Colon (tissue), 2 donors: Measurements from ENCODE around the gene HYI.
"Not testable (repeated sequence)": the region's sequence is repeated elsewhere in the genome, so short reads cannot be mapped to it uniquely, and the experiment has no call there.

Experiments
- FAIRE-seq: peaks from 2 replicates; lab custom pipeline; 2012; peaks lifted over from hg19 to GRCh38; lab: Jason Lieb, UNC
- donor health status: control.
- donor health status: control.

The HYI gene

DNA sequence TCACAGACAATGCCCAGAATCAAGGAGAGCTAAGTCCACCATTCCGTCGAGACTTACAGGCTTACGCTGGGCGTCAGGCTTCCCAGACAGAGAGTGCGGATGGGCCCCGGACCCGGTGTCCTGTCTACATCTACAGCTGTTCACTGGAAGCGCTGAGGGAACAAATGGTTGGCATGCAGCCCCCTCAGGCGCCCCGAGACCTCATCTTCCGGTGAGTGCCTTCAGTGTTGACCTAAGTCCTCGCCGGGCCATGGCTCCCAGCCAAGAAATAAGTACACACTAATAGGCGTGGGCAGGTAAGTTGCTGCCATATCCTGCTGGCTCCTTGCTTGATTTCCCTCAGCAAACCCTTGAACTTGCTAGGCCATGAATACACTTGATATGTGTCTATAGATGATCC lies 26.2 kb downstream of the HYI start:
- FAIRE-seq = no peak

DNA sequence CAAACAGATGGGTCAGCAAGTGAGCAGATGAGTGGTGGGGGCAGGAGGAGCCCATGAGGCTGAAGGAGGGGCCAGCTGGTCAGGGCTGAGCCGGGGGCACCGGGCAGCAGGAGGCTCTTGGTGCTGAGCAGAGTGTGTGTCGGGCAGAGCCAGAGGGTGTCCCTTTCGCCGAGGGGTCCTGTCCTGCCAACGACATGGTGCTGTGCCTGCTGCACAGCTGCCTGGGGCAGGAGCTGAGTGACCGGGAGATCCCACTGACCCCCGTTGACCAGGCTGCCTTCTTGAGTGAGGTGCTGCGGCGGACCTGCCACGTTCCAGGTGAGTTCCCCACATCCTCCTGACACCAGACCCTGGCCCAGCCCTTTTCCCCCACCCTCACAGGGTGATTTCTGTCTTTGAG lies 27.5 kb downstream of the HYI start:
- FAIRE-seq = no peak

DNA sequence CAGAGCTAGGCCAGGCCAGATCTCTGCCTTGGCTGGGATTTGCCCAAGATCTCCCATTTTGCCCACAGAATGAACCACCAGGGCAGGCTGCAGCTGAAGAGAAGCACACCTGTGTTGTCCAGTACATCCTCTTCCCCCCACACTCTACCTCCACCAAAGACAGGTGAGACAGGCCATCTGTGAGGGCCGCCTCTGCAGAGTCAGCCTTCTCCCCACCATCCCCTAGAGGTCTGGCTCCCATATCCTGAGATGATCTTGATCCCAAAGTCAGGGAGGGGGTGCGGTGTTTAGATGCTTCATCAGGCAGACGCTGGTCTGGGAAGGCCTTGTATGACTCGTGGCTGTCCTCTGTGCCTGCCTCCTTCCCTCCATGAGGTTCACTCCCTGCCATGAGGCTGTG lies 28.7 kb downstream of the HYI start:
- FAIRE-seq = no peak

GRCh38 chr1:43423672-43424550 lies 29.8 kb downstream of the HYI start:
- no peak for FAIRE-seq

DNA sequence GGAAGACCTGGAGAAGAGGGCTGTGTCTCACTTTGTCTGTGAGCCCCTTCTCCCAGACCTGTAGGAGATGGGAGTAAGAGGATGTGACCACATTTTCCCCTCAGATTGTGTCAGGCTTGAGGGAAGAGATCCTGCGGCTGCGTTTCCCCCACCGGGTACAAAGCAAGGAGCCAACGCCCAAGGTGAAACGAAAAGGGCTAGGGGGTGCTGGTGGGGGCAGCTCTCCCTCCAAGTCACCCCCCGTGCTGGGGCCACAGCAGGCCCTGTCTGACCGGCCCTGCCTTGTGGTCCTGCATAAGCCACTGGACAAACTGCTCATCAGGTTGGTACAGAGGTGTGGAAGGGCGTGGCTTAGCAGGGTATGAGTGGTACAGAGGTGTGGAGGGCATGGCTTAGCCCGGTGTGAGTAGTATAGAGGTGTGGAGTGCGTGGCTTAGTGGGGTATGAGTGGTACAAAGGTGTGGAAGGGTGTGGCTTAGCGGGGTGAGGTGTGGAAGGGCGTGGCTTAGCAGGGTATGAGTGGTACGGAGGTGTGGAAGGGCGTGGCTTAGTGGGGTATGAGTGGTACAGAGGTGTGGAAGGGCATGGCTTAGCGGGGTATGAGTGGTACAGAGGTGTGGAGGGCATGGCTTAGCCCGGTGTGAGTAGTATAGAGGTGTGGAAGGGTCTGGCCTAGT lies 30.6 kb downstream of the HYI start:
- FAIRE-seq = no peak

- FAIRE-seq = no peak
These were observed 31.6 kb downstream of the HYI start for GRCh38 chr1:43421976-43422750.

GRCh38 chr1:43421396-43421795 lies 32.3 kb downstream of the HYI start:
- FAIRE-seq = no peak

DNA sequence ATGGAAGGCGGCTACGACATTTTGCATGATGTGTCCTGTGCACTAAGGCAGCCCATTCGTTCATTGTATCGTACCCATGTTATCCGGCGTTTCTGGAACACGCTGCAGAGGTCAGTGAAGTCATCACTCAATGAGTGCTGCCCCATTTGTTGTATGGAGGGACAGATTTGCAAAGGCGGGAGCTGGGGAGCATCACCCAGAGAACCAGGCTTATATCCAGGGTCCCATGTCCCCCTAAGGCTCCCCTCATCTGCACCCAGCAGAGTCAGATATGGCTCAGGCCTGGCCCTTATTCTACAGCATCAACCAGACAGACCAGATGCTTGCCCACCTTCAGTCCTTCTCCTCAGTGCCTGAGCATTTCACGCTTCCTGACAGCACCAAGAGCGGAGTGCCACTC lies 32.9 kb downstream of the HYI start:
- no peak for FAIRE-seq

GRCh38 chr1:43419627-43420425 lies 33.9 kb downstream of the HYI start:
- no peak for FAIRE-seq

GRCh38 chr1:43418858-43419257 lies 34.9 kb downstream of the HYI start:
- no peak for FAIRE-seq

DNA sequence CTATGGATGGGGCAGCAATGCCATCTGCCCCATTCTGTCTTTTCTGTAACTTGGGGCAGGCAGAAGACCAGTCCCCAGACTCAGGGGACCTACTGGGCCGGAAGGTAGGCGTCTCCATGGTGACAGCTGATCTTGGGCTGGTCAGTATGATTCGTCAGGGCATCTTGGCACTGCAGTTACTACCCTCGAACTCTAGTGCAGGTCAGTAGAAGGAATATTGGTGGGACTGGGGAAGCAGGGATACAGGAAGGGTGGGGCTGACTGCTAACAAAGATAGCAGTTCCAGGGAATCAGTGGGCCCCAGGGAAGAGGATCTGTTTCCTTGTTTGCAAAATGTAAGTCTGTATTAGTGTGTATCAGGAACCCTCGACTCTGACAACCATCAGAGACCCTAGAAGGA lies 37.8 kb downstream of the HYI start:
- FAIRE-seq = no peak

DNA sequence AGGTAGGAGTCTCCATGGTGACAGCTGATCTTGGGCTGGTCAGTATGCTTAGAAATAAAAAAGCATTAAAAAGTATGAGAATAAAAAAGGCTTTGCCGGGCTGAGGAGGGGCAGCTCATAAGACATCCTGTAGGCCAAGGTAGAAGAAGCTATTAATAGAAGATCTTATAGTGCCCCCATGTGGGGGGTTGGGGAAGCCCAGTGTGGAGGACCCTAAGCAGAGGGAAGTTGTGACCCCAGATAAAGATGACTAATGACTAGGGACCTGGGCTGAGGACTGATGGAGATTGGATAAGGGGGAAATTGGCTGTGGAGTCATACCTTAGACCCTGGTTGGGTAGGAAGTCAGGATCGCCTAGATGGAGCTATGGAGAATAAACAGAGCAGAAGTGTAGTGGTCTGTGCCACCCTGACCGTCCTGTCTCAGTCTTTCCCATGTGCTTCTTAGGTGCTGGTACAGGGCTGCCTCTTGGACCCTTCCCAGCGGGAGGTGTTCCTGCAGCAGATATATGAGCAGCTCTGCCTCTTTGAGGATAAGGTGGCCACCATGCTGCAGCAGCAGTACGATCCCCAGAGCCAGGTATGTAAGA lies 39.0 kb downstream of the HYI start:
- FAIRE-seq = no peak

GRCh38 chr1:43413426-43413825 lies 40.3 kb downstream of the HYI start:
- not testable (repeated sequence) for FAIRE-seq

- FAIRE-seq = no peak
These were observed 43.2 kb downstream of the HYI start for GRCh38 chr1:43410571-43410970.

- no peak for FAIRE-seq
These were observed 47.9 kb downstream of the HYI start for GRCh38 chr1:43405876-43406234.

DNA sequence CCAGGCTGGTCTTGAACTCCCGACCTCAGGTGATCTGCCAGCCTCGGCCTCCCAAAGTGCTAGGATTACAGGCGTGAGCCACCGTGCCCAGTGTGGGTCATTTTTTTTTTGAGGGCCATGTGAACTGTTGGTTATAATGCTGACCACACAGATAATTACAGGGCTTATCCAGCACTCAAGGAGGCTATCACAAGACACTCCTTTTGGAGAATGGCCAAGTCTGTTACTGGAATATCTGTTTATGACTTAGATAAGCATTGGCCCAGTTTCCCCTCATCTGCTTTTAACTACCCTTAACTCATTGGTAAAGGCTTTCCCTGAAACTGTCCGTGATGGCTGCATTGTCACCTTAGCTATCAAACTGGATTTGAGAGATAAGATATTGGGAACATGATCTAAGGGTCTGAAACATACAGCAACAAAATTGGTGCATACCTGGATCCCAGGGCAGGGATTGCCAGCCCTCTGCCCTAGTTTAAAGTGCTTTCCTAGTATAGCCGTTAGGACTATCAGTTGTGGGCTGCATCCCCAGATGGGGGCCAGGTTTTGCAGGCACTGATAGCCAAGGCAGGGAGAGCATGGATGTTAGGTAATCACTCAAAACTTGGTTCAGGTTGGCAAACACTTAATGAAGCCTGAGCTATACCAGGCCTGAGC lies 48.4 kb downstream of the HYI start:
- no peak for FAIRE-seq

GRCh38 chr1:43404353-43404752 lies 49.4 kb downstream of the HYI start:
- no peak for FAIRE-seq

GRCh38 chr1:43402089-43402865 lies 51.5 kb downstream of the HYI start:
- FAIRE-seq = no peak
